Esophagus squamous epithelium (tissue), 5 donors: ENCODE data around the gene SMARCC2. TPM values are rescaled to one million over a fixed set of nuclear protein-coding genes. Genes with fewer than 3 reads are reported as not detected.

Source experiments
- DNase-seq: peaks from one replicate; lab custom pipeline; 2025; lab: John Stamatoyannopoulos, UW
- H3K27ac ChIP-seq, 4 donors: fragments of 200-600 bp; sonication (generic); one replicate each; pipeline ENCODE4 v1.5.1; 2016 to 2019; ENCODE audit warnings: mild to moderate bottlenecking in 1 of 4
- H3K27me3 ChIP-seq, 4 donors: fragments of 200-600 bp; sonication (generic); 1 replicate in 3 of 4; 2 replicates in 1 of 4; pipeline versions ENCODE4 v1.5.1 to v1.6.0; 2017 to 2021; ENCODE audit warnings: antibody characterized with exemption in 1 of 4
- H3K36me3 ChIP-seq, 3 donors: fragments of 200-600 bp; sonication (generic); one replicate each; pipeline ENCODE4 v1.5.1; 2016 to 2019
- H3K4me1 ChIP-seq, 3 donors: fragments of 200-600 bp; sonication (generic); one replicate each; pipeline ENCODE4 v1.5.1; 2017 to 2019
- H3K4me3 ChIP-seq, 4 donors: fragments of 200-600 bp; sonication (generic); 1 replicate in 3 of 4; 2 replicates in 1 of 4; pipeline ENCODE4 v1.5.1; 2016 to 2019; ENCODE audit warnings: mild to moderate bottlenecking in 2 of 4, moderate library complexity in 1 of 4
- H3K9me3 ChIP-seq, 3 donors: fragments of 200-600 bp; sonication (generic); one replicate each; pipeline ENCODE4 v1.5.1; 2016 to 2019
- POLR2A ChIP-seq, 4 donors: fragments of 450-650 bp; IDR thresholded peaks; one replicate each; pipeline ENCODE4 v1.6.1; 2017; ENCODE audit warnings: antibody characterized with exemption in 4 of 4, mild to moderate bottlenecking in 4 of 4, moderate library complexity in 3 of 4
- WGBS, 2 donors: methylation state at CpG; one replicate each; pipeline ENCODE4 v1.1.5; 2018; 5-methylcytosine and 5-hydroxymethylcytosine counted together
- intact Hi-C: fragments of 100-400 bp; cut with DNase I; formaldehyde crosslinking; loops from one replicate; pipeline ENCODE4 v1.15.0; 2022
- total RNA-seq, 4 donors: library from RNA; depleted of rRNA; stranded (reverse); fragments of >200 nt; gene quantifications; one replicate each; pipeline ENCODE4 v1.1.0, GENCODE V29; 2016
- TF ChIP-seq, protein P1 (sequence below), 6 experiments: fragments of 450-650 bp in 4 of 6; fragments of 200-600 bp in 2 of 6; sonication (generic) in 2 of 6; IDR thresholded peaks; one replicate each; pipeline ENCODE4 v1.5.1; 2016 to 2019; ENCODE audit warnings: antibody characterized with exemption in 6 of 6, mild to moderate bottlenecking in 4 of 6, moderate library complexity in 4 of 6
- donor health status: DM: yes; HTN: yes; CAD: no.

SMARCC2 gene
- total RNA-seq, 4 donors from 2014 or later, result 31.7 to 64.9 (median 46.1) TPM

DNA sequence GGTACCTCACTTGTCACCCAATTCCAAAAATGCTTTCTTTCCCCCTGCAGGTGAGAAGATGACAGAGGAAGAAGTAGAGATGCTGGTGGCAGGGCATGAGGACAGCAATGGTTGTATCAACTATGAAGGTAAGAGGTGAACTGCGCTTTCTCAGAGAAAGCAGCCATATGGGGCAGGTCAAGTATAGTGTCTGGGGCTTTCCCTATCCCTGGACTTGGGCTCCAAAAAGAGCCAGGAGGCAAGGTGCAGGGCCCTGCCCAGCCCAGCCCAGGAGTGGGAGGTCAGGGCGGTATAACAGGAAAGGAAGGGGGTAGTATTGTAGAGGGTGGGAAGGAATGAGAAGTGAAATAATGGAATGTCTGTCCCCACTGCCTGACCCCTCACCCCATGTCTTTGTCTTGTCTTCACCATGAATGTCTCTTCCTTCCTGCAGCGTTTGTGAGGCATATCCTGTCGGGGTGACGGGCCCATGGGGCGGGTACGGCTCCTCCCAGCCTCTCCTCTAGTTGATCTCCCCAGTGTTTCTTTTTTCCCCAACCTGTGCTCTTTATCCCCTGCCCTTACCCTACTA is 29.0 kb downstream of the SMARCC2 start:
- peak in 1 of 4 donors; percentile 24 for TF ChIP-seq POLR2A (IDR thresholded peaks at IDR 0.05)
- TF ChIP-seq, protein P1, sequence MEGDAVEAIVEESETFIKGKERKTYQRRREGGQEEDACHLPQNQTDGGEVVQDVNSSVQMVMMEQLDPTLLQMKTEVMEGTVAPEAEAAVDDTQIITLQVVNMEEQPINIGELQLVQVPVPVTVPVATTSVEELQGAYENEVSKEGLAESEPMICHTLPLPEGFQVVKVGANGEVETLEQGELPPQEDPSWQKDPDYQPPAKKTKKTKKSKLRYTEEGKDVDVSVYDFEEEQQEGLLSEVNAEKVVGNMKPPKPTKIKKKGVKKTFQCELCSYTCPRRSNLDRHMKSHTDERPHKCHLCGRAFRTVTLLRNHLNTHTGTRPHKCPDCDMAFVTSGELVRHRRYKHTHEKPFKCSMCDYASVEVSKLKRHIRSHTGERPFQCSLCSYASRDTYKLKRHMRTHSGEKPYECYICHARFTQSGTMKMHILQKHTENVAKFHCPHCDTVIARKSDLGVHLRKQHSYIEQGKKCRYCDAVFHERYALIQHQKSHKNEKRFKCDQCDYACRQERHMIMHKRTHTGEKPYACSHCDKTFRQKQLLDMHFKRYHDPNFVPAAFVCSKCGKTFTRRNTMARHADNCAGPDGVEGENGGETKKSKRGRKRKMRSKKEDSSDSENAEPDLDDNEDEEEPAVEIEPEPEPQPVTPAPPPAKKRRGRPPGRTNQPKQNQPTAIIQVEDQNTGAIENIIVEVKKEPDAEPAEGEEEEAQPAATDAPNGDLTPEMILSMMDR (IDR thresholded peaks at IDR 0.05), result no peak
- H3K27me3 ChIP-seq, result no peaks in the 10 kb centered on the region
- WGBS, 2 donors, result 9 to 18% methylated on average over 7 of the region's 7 CpGs
- no peaks in the 10 kb centered on the region for H3K9me3 ChIP-seq
- peaks cover 45 to 63% (median 53%) of the 10 kb centered on the region in 3 donors for H3K36me3 ChIP-seq
- peak overlapping the region; percentile 61 to 97 (median 80) for H3K4me3 ChIP-seq
- intact Hi-C loops, result no loop called here
- peaks cover 25 to 53% (median 32%) of the 10 kb centered on the region in 3 donors for H3K4me1 ChIP-seq
- H3K27ac ChIP-seq, result peak overlapping the region; percentile 93 to 100 (median 99)
- no peak for DNase-seq

DNA sequence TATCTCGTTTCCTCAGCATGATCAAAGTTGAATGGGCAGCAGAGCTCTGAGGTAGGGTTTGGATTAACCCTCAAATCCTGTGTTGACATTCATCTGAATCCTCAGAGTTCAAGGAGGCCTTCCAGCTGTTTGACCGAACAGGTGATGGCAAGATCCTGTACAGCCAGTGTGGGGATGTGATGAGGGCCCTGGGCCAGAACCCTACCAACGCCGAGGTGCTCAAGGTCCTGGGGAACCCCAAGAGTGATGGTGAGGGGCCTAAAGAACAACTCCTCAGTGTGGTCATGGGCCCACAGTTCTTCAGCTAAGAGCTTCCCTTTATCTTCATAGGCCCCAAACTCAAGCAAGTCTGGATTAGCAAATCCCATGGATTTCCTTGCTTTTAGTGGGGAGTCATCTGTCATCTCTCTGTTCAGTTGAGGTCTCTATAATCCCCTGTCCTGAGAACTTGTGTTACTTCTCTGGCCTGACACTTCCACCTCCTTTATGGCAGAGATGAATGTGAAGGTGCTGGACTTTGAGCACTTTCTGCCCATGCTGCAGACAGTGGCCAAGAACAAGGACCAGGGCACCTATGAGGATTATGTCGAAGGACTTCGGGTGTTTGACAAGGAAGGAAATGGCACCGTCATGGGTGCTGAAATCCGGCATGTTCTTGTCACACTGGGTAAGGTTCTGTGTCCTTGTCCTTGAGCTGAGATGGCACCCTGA is 29.6 kb downstream of the SMARCC2 start:
- H3K27ac ChIP-seq, result peak overlapping the region; percentile 93 to 100 (median 99)
- TF ChIP-seq POLR2A (IDR thresholded peaks at IDR 0.05), result no peak
- TF ChIP-seq, protein P1 (IDR thresholded peaks at IDR 0.05), result no peak
- H3K36me3 ChIP-seq, result peaks cover 40 to 60% (median 49%) of the 10 kb centered on the region in 3 donors
- no peak for DNase-seq
- H3K4me3 ChIP-seq, result peak overlapping the region; percentile 61 to 97 (median 80)
- H3K27me3 ChIP-seq, result no peaks in the 10 kb centered on the region
- intact Hi-C loops, result no loop called here
- H3K9me3 ChIP-seq, result no peaks in the 10 kb centered on the region
- 12 to 22% methylated on average over 8 of the region's 8 CpGs for WGBS, 2 donors
- peaks cover 25 to 53% (median 32%) of the 10 kb centered on the region in 3 donors for H3K4me1 ChIP-seq

DNA sequence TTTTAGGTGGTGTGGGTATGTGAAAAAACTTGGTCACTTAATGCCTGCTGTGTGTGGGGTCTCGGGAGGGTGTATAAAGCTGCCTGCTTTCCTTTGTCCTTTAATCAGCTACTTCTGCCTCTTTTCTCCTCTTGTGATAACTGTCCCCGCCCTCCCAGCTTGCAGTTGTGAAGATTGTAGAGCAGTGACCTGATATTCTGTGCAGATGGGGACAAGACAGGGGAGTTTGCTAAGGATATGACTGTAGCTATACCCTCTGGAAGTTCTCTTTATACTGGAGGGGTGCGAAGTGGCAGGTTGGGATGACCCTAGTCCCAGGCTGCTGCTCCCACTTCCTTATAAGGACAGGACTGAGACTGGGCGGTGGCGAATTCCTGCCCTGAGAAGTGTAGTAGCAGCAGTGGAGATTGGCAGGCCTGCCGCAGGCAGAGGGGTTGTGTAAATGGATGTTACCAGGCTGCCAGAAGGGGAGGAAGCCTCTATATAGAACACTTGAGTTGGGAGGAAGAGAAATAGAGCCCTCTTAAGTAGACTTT is 30.3 kb downstream of the SMARCC2 start:
- H3K4me1 ChIP-seq, result peaks cover 25 to 53% (median 32%) of the 10 kb centered on the region in 3 donors

DNA sequence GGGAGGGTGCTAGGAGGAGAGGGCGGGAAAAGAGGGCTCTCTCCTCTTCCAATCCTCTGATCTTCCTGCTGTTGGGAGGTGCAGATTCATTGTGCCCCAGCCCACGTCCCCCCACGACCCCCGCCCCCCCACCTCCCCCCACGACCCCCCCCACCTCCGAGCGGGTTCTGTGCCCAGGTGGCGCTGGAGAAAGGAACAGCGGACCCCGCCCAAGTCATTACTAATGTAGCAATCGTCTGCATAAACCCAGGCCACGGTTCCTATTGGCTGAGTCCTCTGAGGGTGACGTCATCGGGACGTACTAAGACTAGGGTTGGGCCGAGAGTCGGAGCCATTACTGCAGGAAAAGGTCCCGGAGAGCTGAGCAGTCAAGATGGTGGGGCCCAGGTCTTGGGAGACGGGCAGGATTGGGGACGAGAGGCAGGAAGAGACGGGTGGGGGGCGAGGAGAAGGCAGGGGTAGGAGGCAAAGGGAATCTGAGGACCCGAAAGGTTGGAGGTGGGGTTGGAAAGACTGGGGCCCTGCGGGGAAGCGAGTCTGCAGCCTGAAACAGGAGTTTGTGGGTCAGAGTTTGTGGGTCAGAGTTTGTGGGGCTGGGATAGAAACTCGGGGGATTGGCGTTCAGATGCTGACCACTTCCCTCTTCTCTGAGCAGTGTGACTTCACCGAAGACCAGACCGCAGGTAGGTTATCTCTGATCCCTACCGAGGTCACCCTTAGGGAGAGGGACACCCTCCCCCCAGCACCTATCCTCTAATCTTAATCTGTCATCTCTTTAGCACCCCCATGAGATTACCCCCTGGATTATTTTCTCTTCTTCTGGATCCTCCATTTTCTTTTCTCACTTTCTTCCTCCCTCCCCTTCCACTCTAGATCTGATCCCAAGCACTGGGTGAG is 31.0 kb downstream of the SMARCC2 start, which contains the start of gene MYL6:
MYL6 (plus strand) TSS at position 331 of the 897 bp plus-strand sequence; CDS start at position 374, 43 bp downstream.
- intact Hi-C loops, result no loop called here
- Histone ChIP-seq H3K36me3 (peaks cover 26 to 47% (median 40%) of the 10 kb centered on the region in 3 donors), H3K9me3 (no peaks in the 10 kb centered on the region), H3K4me1 (peaks cover 27 to 61% (median 35%) of the 10 kb centered on the region in 3 donors), H3K27ac (peak within 1 kb of the TSS; percentile 93 to 100 (median 99)), H3K4me3 (peak within 1 kb of the TSS; percentile 61 to 97 (median 80)), H3K27me3 (no peaks in the 10 kb centered on the region)
- TF ChIP-seq, protein P1 (IDR thresholded peaks at IDR 0.05), result peak in 2 of 6 experiments; percentile 13 to 14
- peak in 3 of 4 donors; percentile 99 for TF ChIP-seq POLR2A (IDR thresholded peaks at IDR 0.05)
- DNase-seq, result peak; percentile 96
- 0% methylated on average over 19 to 20 of the region's 30 CpGs for WGBS, 2 donors

More for the DNA sequence above, 30.3 kb downstream of the SMARCC2 start:
- TF ChIP-seq, protein P1 (IDR thresholded peaks at IDR 0.05), result no peak
- TF ChIP-seq POLR2A (IDR thresholded peaks at IDR 0.05), result peak in 2 of 4 donors; percentile 67 to 77
- H3K27ac ChIP-seq, result peak overlapping the region; percentile 93 to 100 (median 99)
- no peaks in the 10 kb centered on the region for H3K27me3 ChIP-seq
- WGBS, 2 donors, result 0 to 3% methylated on average over 5 of the region's 6 CpGs
- peak; percentile 32 for DNase-seq
- H3K36me3 ChIP-seq, result peaks cover 33 to 54% (median 47%) of the 10 kb centered on the region in 3 donors
- no peaks in the 10 kb centered on the region for H3K9me3 ChIP-seq
- intact Hi-C loops, result no loop called here
- peak overlapping the region; percentile 61 to 97 (median 80) for H3K4me3 ChIP-seq
